ENCODE measurements around the gene ELOF1. TPM values are rescaled to one million over a fixed set of nuclear protein-coding genes. Genes with fewer than 3 reads are reported as not detected.

The ELOF1 gene
- total RNA-seq, 2 experiments from 2014 or later, result 52.2 to 53.9 TPM

- POLR2A ChIA-PET, result no interaction called here
- no peak for DNase-seq
- Mint-ChIP-seq H3K4me1 (peaks cover 6% of the 10 kb centered on the region), H3K27me3 (peaks cover 17% of the 10 kb centered on the region), H3K36me3 (ENCODE audit: low read depth) (no peaks in the 10 kb centered on the region), H3K9me3 (no peaks in the 10 kb centered on the region), H3K4me3 (no peak overlapping the region), H3K27ac (no peak overlapping the region)
- CTCF ChIA-PET, result interaction anchor here (0.6 to 0.8 kb wide), 2 partner anchors 18 to 371 kb away, joined by 3 read pairs; no protein-coding TSS in a partner anchor
These were observed 18.4 kb downstream of the ELOF1 start for GRCh38 chr19:11540645-11541044.

- no peak for DNase-seq
- no peak overlapping the region for H3K4me3 Mint-ChIP-seq
- no peaks in the 10 kb centered on the region for H3K9me3 Mint-ChIP-seq
- ChIA-PET POLR2A (no interaction called here), CTCF (interaction anchor here (0.8 to 1.3 kb wide), 2 partner anchors 19 to 41 kb away, joined by 4 to 5 read pairs; no protein-coding TSS in a partner anchor)
- H3K4me1 Mint-ChIP-seq, result peaks cover 11% of the 10 kb centered on the region
- no peak overlapping the region for H3K27ac Mint-ChIP-seq
- peaks cover 17% of the 10 kb centered on the region for H3K27me3 Mint-ChIP-seq
- H3K36me3 Mint-ChIP-seq (ENCODE audit: low read depth), result no peaks in the 10 kb centered on the region
These were observed 19.3 kb downstream of the ELOF1 start for GRCh38 chr19:11539495-11540365.

DNA sequence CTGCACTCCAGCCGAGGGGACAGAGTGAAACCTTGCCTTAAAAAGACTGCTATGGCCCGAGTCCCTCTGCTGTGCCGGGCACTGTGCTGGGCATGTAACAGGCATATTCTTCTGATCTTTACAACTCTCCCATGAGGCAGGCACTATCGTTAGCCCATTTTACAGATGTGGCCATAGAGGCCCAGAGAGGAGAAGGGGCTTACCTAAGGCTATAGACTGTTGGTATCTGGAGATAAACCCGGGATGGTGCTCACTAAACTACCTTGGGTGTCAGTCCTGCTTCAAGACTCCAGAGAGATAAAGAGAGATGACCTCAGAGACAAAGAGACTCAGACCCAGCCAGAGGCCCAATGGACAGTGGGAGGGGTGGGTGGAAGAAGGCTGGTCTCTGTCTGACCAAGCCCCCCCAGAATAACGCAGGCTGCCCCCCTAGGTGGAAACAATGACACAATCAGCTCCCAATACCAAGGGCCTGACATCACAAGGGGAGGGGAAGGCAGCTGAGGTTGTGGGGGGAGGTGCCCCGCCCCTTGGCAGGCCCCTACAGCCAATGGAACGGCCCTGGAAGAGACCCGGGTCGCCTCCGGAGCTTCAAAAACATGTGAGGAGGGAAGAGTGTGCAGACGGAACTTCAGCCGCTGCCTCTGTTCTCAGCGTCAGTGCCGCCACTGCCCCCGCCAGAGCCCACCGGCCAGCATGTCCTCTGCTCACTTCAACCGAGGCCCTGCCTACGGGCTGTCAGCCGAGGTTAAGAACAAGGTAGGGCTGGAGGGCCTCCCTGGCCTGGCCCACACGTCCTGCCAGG, 20.6 kb downstream of the ELOF1 start, which contains the start of gene CNN1:
TSS of gene CNN1 (plus strand) at position 620 of the 805 bp plus-strand sequence. CDS start at position 697, 77 bp downstream.
- ChIA-PET CTCF (interaction anchor here (0.8 to 1.3 kb wide), 2 partner anchors 20 to 42 kb away, joined by 4 to 5 read pairs; no protein-coding TSS in a partner anchor), POLR2A (interaction anchor here (0.6 kb wide), 1 partner anchor 17 kb away, joined by 3 read pairs; no protein-coding TSS in a partner anchor)
- Mint-ChIP-seq H3K4me3 (no peak within 1 kb of the TSS), H3K9me3 (no peaks in the 10 kb centered on the region), H3K27me3 (peaks cover 17% of the 10 kb centered on the region), H3K27ac (no peak within 1 kb of the TSS), H3K36me3 (ENCODE audit: low read depth) (no peaks in the 10 kb centered on the region), H3K4me1 (peaks cover 11% of the 10 kb centered on the region)
- no peak for DNase-seq

GRCh38 chr19:11535792-11536595, 23.0 kb downstream of the ELOF1 start:
- H3K36me3 Mint-ChIP-seq (ENCODE audit: low read depth), result no peaks in the 10 kb centered on the region
- peaks cover 17% of the 10 kb centered on the region for H3K27me3 Mint-ChIP-seq
- H3K27ac Mint-ChIP-seq, result peak overlapping the region; percentile 74
- H3K9me3 Mint-ChIP-seq, result no peaks in the 10 kb centered on the region
- ChIA-PET CTCF (interaction anchor here (0.6 to 1.9 kb wide), 17 partner anchors 8 to 306 kb away, joined by 3 to 9 read pairs (median 4); partner anchors contain the start of gene ELOF1), POLR2A (interaction anchor here (0.7 kb wide), 1 partner anchor 30 kb away, joined by 6 read pairs; the partner anchor contains the start of gene ZNF653)
- peaks cover 11% of the 10 kb centered on the region for H3K4me1 Mint-ChIP-seq
- DNase-seq, result peak; percentile 79
- H3K4me3 Mint-ChIP-seq, result peak overlapping the region; percentile 35

GRCh38 chr19:11534948-11535347, 24.1 kb downstream of the ELOF1 start:
- CTCF ChIA-PET, result interaction anchor here (1.4 to 1.9 kb wide), 2 partner anchors 24 to 47 kb away, joined by 3 to 8 read pairs; no protein-coding TSS in a partner anchor
- Mint-ChIP-seq H3K9me3 (no peaks in the 10 kb centered on the region), H3K4me1 (peaks cover 13% of the 10 kb centered on the region), H3K4me3 (no peak overlapping the region), H3K27ac (no peak overlapping the region), H3K27me3 (peaks cover 11% of the 10 kb centered on the region), H3K36me3 (ENCODE audit: low read depth) (no peaks in the 10 kb centered on the region)
- POLR2A ChIA-PET, result no interaction called here
- no peak for DNase-seq

GRCh38 chr19:11534538-11534937, 24.5 kb downstream of the ELOF1 start:
- H3K4me3 Mint-ChIP-seq, result no peak overlapping the region
- CTCF ChIA-PET, result interaction anchor here (0.7 kb wide), 1 partner anchor 1066 kb away, joined by 3 read pairs; no protein-coding TSS in a partner anchor

GRCh38 chr19:11530432-11530831, 28.6 kb downstream of the ELOF1 start:
- CTCF ChIA-PET, result no interaction called here
- Mint-ChIP-seq H3K36me3 (ENCODE audit: low read depth) (no peaks in the 10 kb centered on the region), H3K4me1 (peaks cover 26% of the 10 kb centered on the region), H3K27ac (no peak overlapping the region), H3K9me3 (no peaks in the 10 kb centered on the region), H3K4me3 (no peak overlapping the region), H3K27me3 (no peaks in the 10 kb centered on the region)
- POLR2A ChIA-PET, result no interaction called here
- DNase-seq, result peak; percentile 21

More at GRCh38 chr19:11534538-11534937, 24.5 kb downstream of the ELOF1 start:
- Mint-ChIP-seq H3K27ac (no peak overlapping the region), H3K4me1 (peaks cover 13% of the 10 kb centered on the region), H3K27me3 (peaks cover 11% of the 10 kb centered on the region), H3K36me3 (ENCODE audit: low read depth) (no peaks in the 10 kb centered on the region), H3K9me3 (no peaks in the 10 kb centered on the region)
- DNase-seq, result no peak
- POLR2A ChIA-PET, result no interaction called here

GRCh38 chr19:11528551-11529341, 30.3 kb downstream of the ELOF1 start, which contains the start of gene ECSIT:
TSS of gene ECSIT (minus strand) at chr19:11529134. CDS start at chr19:11519170, 9,964 bp downstream.
- H3K9me3 Mint-ChIP-seq, result no peaks in the 10 kb centered on the region
- peak within 1 kb of the TSS; percentile 90 for H3K4me3 Mint-ChIP-seq
- CTCF ChIA-PET, result interaction anchor here (0.6 to 1.6 kb wide), 5 partner anchors 10 to 146 kb away, joined by 3 to 5 read pairs (median 4); no protein-coding TSS in a partner anchor
- H3K4me1 Mint-ChIP-seq, result peaks cover 22% of the 10 kb centered on the region
- H3K27ac Mint-ChIP-seq, result peak within 1 kb of the TSS; percentile 89
- POLR2A ChIA-PET, result no interaction called here
- no peaks in the 10 kb centered on the region for H3K27me3 Mint-ChIP-seq
- no peaks in the 10 kb centered on the region for H3K36me3 Mint-ChIP-seq (ENCODE audit: low read depth)
- DNase-seq, result peak; percentile 95

GRCh38 chr19:11519138-11519537, 39.9 kb downstream of the ELOF1 start:
- H3K36me3 Mint-ChIP-seq (ENCODE audit: low read depth), result no peaks in the 10 kb centered on the region
- CTCF ChIA-PET, result interaction anchor here (0.7 to 1.5 kb wide), 3 partner anchors 10 to 211 kb away, joined by 3 read pairs; partner anchors contain the start of gene ECSIT
- POLR2A ChIA-PET, result no interaction called here
- H3K4me1 Mint-ChIP-seq, result no peaks in the 10 kb centered on the region
- H3K27me3 Mint-ChIP-seq, result no peaks in the 10 kb centered on the region
- H3K9me3 Mint-ChIP-seq, result no peaks in the 10 kb centered on the region
- H3K27ac Mint-ChIP-seq, result no peak overlapping the region
- DNase-seq, result no peak
- no peak overlapping the region for H3K4me3 Mint-ChIP-seq

DNA sequence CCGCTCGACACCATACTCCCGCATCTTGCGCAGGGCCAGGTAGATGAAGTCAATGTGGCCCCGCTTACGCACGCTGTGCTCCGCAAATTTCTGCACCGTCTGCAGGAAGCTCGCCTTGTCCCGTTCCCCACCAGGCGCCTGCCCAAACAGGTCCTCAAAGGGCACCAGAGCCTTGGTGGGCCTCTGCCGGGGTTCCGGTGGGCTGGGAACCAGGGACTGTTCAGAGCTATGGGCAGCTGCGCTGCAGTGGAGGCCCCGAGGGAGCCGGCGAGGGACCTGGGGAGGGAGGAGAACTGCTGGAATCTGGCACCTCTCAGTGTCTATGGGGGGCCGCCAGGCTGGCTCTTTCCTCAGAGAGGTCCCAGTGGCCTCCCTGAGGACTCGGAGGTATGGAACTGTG, 45.1 kb downstream of the ELOF1 start:
- ChIA-PET POLR2A (no interaction called here), CTCF (interaction anchor here (0.9 to 1.3 kb wide), 3 partner anchors 9 to 38 kb away, joined by 3 to 4 read pairs (median 4); no protein-coding TSS in a partner anchor)
- H3K36me3 Mint-ChIP-seq (ENCODE audit: low read depth), result peaks cover 3% of the 10 kb centered on the region

GRCh38 chr19:11510444-11510843, 48.6 kb downstream of the ELOF1 start:
- H3K27ac Mint-ChIP-seq, result no peak overlapping the region
- CTCF ChIA-PET, result interaction anchor here (0.9 kb wide), 1 partner anchor 25 kb away, joined by 3 read pairs; no protein-coding TSS in a partner anchor
- peaks cover 4% of the 10 kb centered on the region for H3K36me3 Mint-ChIP-seq (ENCODE audit: low read depth)

More for the DNA sequence above, 45.1 kb downstream of the ELOF1 start:
- Mint-ChIP-seq H3K9me3 (no peaks in the 10 kb centered on the region), H3K27me3 (no peaks in the 10 kb centered on the region), H3K4me1 (no peaks in the 10 kb centered on the region), H3K4me3 (no peak overlapping the region), H3K27ac (no peak overlapping the region)
- no peak for DNase-seq

More at GRCh38 chr19:11510444-11510843, 48.6 kb downstream of the ELOF1 start:
- POLR2A ChIA-PET, result no interaction called here
- Mint-ChIP-seq H3K9me3 (no peaks in the 10 kb centered on the region), H3K4me1 (peaks cover 13% of the 10 kb centered on the region), H3K4me3 (no peak overlapping the region), H3K27me3 (no peaks in the 10 kb centered on the region)
- no peak for DNase-seq

All from activated CD4-positive, alpha-beta T cell treated with anti-CD3 and anti-CD28 coated beads, Interleukin-2, amount 10 ng/mL, durations not matched to agents 7 days and 5 days (primary cell).